Fibroblast of mammary gland (primary cell): ENCODE measurements around the gene TP63.

Experiments
- DNase-seq: peaks from one replicate; pipeline ENCODE4 v3.0.0-alpha.2; 2010; ENCODE audit warnings: low read depth
- H3K4me3 ChIP-seq: 2 replicates; pipeline ENCODE4 v1.5.1; 2011; ENCODE audit warnings: low read depth, mild to moderate bottlenecking, low read length, moderate library complexity; ENCODE audit not compliant: control insufficient read depth
- CTCF ChIP-seq: conservative IDR thresholded peaks from 2 replicates; pipeline ENCODE4 v1.5.1; 2011; ENCODE audit warnings: low read depth, low read length, inconsistent platforms; ENCODE audit not compliant: control insufficient read depth, insufficient read depth

TP63 gene

GRCh38 chr3:189862385-189862998 is 231.3 kb downstream of the TP63 start:
- H3K4me3 ChIP-seq = no peak overlapping the region
- TF ChIP-seq CTCF = no peak
- peak; percentile 56 for DNase-seq

GRCh38 chr3:189863031-189863430 is 231.8 kb downstream of the TP63 start:
- no peak for TF ChIP-seq CTCF
- no peak for DNase-seq
- no peak overlapping the region for H3K4me3 ChIP-seq

- no peak for TF ChIP-seq CTCF
- DNase-seq = no peak
- no peak overlapping the region for H3K4me3 ChIP-seq
Observed at GRCh38 chr3:189868061-189868460, 236.9 kb downstream of the TP63 start.

GRCh38 chr3:189869165-189869564 is 238.0 kb downstream of the TP63 start:
- no peak for TF ChIP-seq CTCF
- H3K4me3 ChIP-seq = no peak overlapping the region
- peak; percentile 6 for DNase-seq

- TF ChIP-seq CTCF = no peak
- DNase-seq = no peak
- H3K4me3 ChIP-seq = no peak overlapping the region
Observed at GRCh38 chr3:189871418-189871817, 240.2 kb downstream of the TP63 start.

- no peak for TF ChIP-seq CTCF
- no peak for DNase-seq
- no peak overlapping the region for H3K4me3 ChIP-seq
Observed at GRCh38 chr3:189883113-189883753, 252.0 kb downstream of the TP63 start.
